Neural cell (in vitro differentiated cells): ENCODE results near the gene ITPK1. TPM values are rescaled to one million over a fixed set of nuclear protein-coding genes. Genes with fewer than 3 reads are reported as not detected.

Experiments
- H2AFZ ChIP-seq: fragments of 200-600, 300-800 bp; sonication (generic), shearing (Covaris generic); 2 replicates; pipeline ENCODE4 v1.6.0; 2014; ENCODE audit warnings: low read depth, mild to moderate bottlenecking, antibody characterized with exemption, low read length, moderate library complexity
- H3F3A ChIP-seq: fragments of 200-600 bp; shearing (Covaris generic); 2 replicates; pipeline ENCODE4 v1.6.1; 2016; ENCODE audit warnings: mild to moderate bottlenecking, moderate library complexity, mixed read lengths, antibody characterized with exemption, low read length; ENCODE audit not compliant: insufficient read depth, poor library complexity, severe bottlenecking
- H3K27ac ChIP-seq: fragments of 200-600, 300-800 bp; sonication (generic), shearing (Covaris generic); 2 replicates; pipeline ENCODE4 v1.5.1; 2014; ENCODE audit warnings: mild to moderate bottlenecking, low read length, moderate library complexity
- H3K27me3 ChIP-seq: fragments of 300-800, 200-600 bp; sonication (generic), shearing (Covaris generic); 2 replicates; pipeline ENCODE4 v1.6.0; 2014; ENCODE audit warnings: mild to moderate bottlenecking, low read depth, low read length, moderate library complexity; ENCODE audit not compliant: insufficient read depth
- H3K36me3 ChIP-seq: fragments of 300-800, 200-600 bp; sonication (generic), shearing (Covaris generic); 2 replicates; pipeline ENCODE4 v1.5.1; 2014; ENCODE audit warnings: mild to moderate bottlenecking, antibody characterized with exemption, low read length, moderate library complexity; ENCODE audit not compliant: insufficient read depth
- H3K4me2 ChIP-seq: fragments of 300-800, 200-600 bp; sonication (generic), shearing (Covaris generic); 2 replicates; pipeline ENCODE4 v1.6.0; 2014; ENCODE audit warnings: mild to moderate bottlenecking, low read length
- H3K4me3 ChIP-seq: fragments of 300-800, 200-600 bp; sonication (generic), shearing (Covaris generic); 2 replicates; pipeline ENCODE4 v1.5.1; 2014; ENCODE audit warnings: mild to moderate bottlenecking, low read length, moderate library complexity
- H3K79me2 ChIP-seq: fragments of 200-600 bp; shearing (Covaris generic); replicated peaks from 2 replicates; pipeline ENCODE4 v1.6.0; 2014; ENCODE audit warnings: mild to moderate bottlenecking, low read length, moderate library complexity; ENCODE audit not compliant: insufficient read depth
- H3K9ac ChIP-seq: fragments of 300-800, 200-600 bp; sonication (generic), shearing (Covaris generic); 2 replicates; pipeline ENCODE4 v1.6.1; 2016; ENCODE audit warnings: mild to moderate bottlenecking, low read length, mixed read lengths
- H3K9me2 ChIP-seq: fragments of 200-600 bp; shearing (Covaris generic); 2 replicates; pipeline ENCODE4 v1.6.1; 2016; ENCODE audit warnings: mild to moderate bottlenecking, low read length, mixed read lengths; ENCODE audit not compliant: insufficient read depth
- H3K9me3 ChIP-seq: fragments of 200-600, 300-800 bp; sonication (generic), shearing (Covaris generic); 2 replicates; pipeline ENCODE4 v1.6.1; 2016; ENCODE audit warnings: mild to moderate bottlenecking, mixed run types, low read length, moderate library complexity, mixed read lengths
- H4K20me1 ChIP-seq: fragments of 200-600 bp; shearing (Covaris generic); 2 replicates; pipeline ENCODE4 v1.6.1; 2016; ENCODE audit warnings: mild to moderate bottlenecking, mixed run types; ENCODE audit not compliant: insufficient read depth
- CTCF ChIP-seq: fragments of 450-650 bp; IDR thresholded peaks from 2 replicates; pipeline ENCODE4 v1.5.1; 2014; ENCODE audit warnings: antibody characterized with exemption, mild to moderate bottlenecking, moderate library complexity; ENCODE audit not compliant: poor library complexity, severe bottlenecking
- EP300 ChIP-seq: fragments of 450-650 bp; conservative IDR thresholded peaks from 2 replicates; pipeline ENCODE4 v1.6.1; 2014; ENCODE audit warnings: antibody characterized with exemption, mild to moderate bottlenecking, moderate library complexity; ENCODE audit not compliant: poor library complexity, severe bottlenecking
- EZH2 ChIP-seq: fragments of 200-600, 300-800 bp; shearing (Covaris generic), sonication (generic); IDR thresholded peaks from 2 replicates; pipeline ENCODE4 v1.6.1; 2014; ENCODE audit warnings: antibody characterized with exemption, low read length, borderline replicate concordance, mild to moderate bottlenecking; ENCODE audit not compliant: insufficient read depth, poor library complexity, severe bottlenecking
- MXI1 ChIP-seq: fragments of 450-650 bp; conservative IDR thresholded peaks from 2 replicates; pipeline ENCODE4 v1.6.1; 2014; ENCODE audit warnings: antibody characterized with exemption, mild to moderate bottlenecking; ENCODE audit not compliant: poor library complexity, severe bottlenecking
- RAD21 ChIP-seq: fragments of 450-650 bp; conservative IDR thresholded peaks from 2 replicates; pipeline ENCODE4 v1.6.1; 2014; ENCODE audit warnings: antibody characterized with exemption, mild to moderate bottlenecking, moderate library complexity
- REST ChIP-seq: IDR thresholded peaks from 2 replicates; pipeline ENCODE4 v1.6.1; 2012; ENCODE audit warnings: borderline replicate concordance
- SMC3 ChIP-seq: fragments of 450-650 bp; conservative IDR thresholded peaks from 2 replicates; pipeline ENCODE4 v1.6.1; 2014; ENCODE audit warnings: antibody characterized with exemption, mild to moderate bottlenecking, moderate library complexity; ENCODE audit not compliant: poor library complexity
- TAF1 ChIP-seq: IDR thresholded peaks from 2 replicates; pipeline ENCODE4 v1.6.1; 2012; ENCODE audit warnings: low read depth
- polyA plus RNA-seq: library from polyadenylated mRNA; depleted of rRNA; stranded (reverse); fragments of >200 nt; gene quantifications from 2 replicates; pipeline ENCODE4 v1.2.3, GENCODE V29; 2014

ITPK1 gene
- polyA plus RNA-seq, 1 donor from 2014 or later, result 65.0 TPM

GRCh38 chr14:92976268-92976667 lies 139.5 kb downstream of the ITPK1 start:
- H3K9me3 ChIP-seq, result peaks cover 11% of the 10 kb centered on the region
- H3K27ac ChIP-seq, result no peak overlapping the region
- peaks cover 6% of the 10 kb centered on the region for H3K36me3 ChIP-seq
- H3K4me3 ChIP-seq, result no peak overlapping the region
- H3K79me2 ChIP-seq, result no peaks in the 10 kb centered on the region
- TF ChIP-seq CTCF (no peak), EP300 (no peak), RAD21 (no peak), EZH2 (no peak), SMC3 (no peak), REST (no peak), TAF1 (no peak), MXI1 (no peak)
- no peak overlapping the region for H3K4me2 ChIP-seq
- H2AFZ ChIP-seq, result no peak overlapping the region
- H4K20me1 ChIP-seq, result no peaks in the 10 kb centered on the region
- no peaks in the 10 kb centered on the region for H3K27me3 ChIP-seq
- no peak overlapping the region for H3K9ac ChIP-seq
- H3F3A ChIP-seq, result no peaks in the 10 kb centered on the region
- no peaks in the 10 kb centered on the region for H3K9me2 ChIP-seq

- Histone ChIP-seq H4K20me1 (no peaks in the 10 kb centered on the region), H3K36me3 (peaks cover 6% of the 10 kb centered on the region), H3K9me3 (peaks cover 11% of the 10 kb centered on the region), H3K4me3 (no peak overlapping the region), H3F3A (no peaks in the 10 kb centered on the region), H3K9ac (no peak overlapping the region), H3K27me3 (no peaks in the 10 kb centered on the region), H2AFZ (no peak overlapping the region), H3K27ac (no peak overlapping the region), H3K4me2 (no peak overlapping the region), H3K9me2 (no peaks in the 10 kb centered on the region), H3K79me2 (no peaks in the 10 kb centered on the region)
- TF ChIP-seq SMC3 (no peak), EZH2 (no peak)
Measured at GRCh38 chr14:92974541-92975345, 141.0 kb downstream of the ITPK1 start.
